Smooth muscle cell (in vitro differentiated cells): Measurements from ENCODE around the gene GLTP. TPM values are rescaled to one million over a fixed set of nuclear protein-coding genes. Genes with fewer than 3 reads are reported as not detected.

ENCODE experiments used
- DNase-seq: peaks from one replicate; lab custom pipeline; 2025; ENCODE audit not compliant: unreplicated experiment; lab: John Stamatoyannopoulos, UW
- H2AFZ ChIP-seq: fragments of 200-600 bp; sonication (generic); 2 replicates; pipeline ENCODE4 v1.6.0; 2016; ENCODE audit warnings: antibody characterized with exemption, low read depth, mild to moderate bottlenecking
- H3F3A ChIP-seq: fragments of 200-600 bp; sonication (generic); 2 replicates; pipeline ENCODE4 v1.6.0; 2017; ENCODE audit warnings: antibody characterized with exemption, low read depth
- H3K27ac ChIP-seq: fragments of 200-600 bp; sonication (generic); 2 replicates; pipeline ENCODE4 v1.5.1; 2016; ENCODE audit warnings: low read depth, mild to moderate bottlenecking
- H3K27me3 ChIP-seq: fragments of 200-600 bp; sonication (generic); 2 replicates; pipeline ENCODE4 v1.6.1; 2016; ENCODE audit warnings: low read depth, mild to moderate bottlenecking
- H3K36me3 ChIP-seq: fragments of 200-600 bp; sonication (generic); 2 replicates; pipeline ENCODE4 v1.5.1; 2016; ENCODE audit warnings: low read depth
- H3K4me1 ChIP-seq: fragments of 200-600 bp; sonication (generic); 2 replicates; pipeline ENCODE4 v1.5.1; 2016; ENCODE audit warnings: low read depth
- H3K4me2 ChIP-seq: fragments of 200-600 bp; sonication (generic); 2 replicates; pipeline ENCODE4 v1.6.0; 2016; ENCODE audit warnings: mild to moderate bottlenecking
- H3K4me3 ChIP-seq: fragments of 200-600 bp; sonication (generic); 2 replicates; pipeline ENCODE4 v1.5.1; 2016; ENCODE audit warnings: mild to moderate bottlenecking
- H3K79me2 ChIP-seq: fragments of 200-600 bp; sonication (generic); 2 replicates; pipeline ENCODE4 v1.6.0; 2016; ENCODE audit warnings: low read depth, mild to moderate bottlenecking
- H3K9ac ChIP-seq: fragments of 200-600 bp; sonication (generic); 2 replicates; pipeline ENCODE4 v1.6.0; 2016; ENCODE audit warnings: low read depth
- H3K9me3 ChIP-seq: fragments of 200-600 bp; sonication (generic); replicated peaks from 2 replicates; pipeline ENCODE4 v1.5.1; 2016; ENCODE audit warnings: low read depth
- H4K20me1 ChIP-seq: fragments of 200-600 bp; sonication (generic); 2 replicates; pipeline ENCODE4 v1.6.0; 2016; ENCODE audit warnings: low read depth
- WGBS: methylation state at CpG from one replicate; pipeline ENCODE4 v1.1.7; 2016; ENCODE audit warnings: low lambda C conversion rate; 5-methylcytosine and 5-hydroxymethylcytosine counted together
- polyA plus RNA-seq: library from polyadenylated mRNA; unstranded; fragments of >200 nt; fragmentation: Nextera tagmentation; extraction: Ambion mirVana; gene quantifications from 2 replicates; pipeline ENCODE4 v1.2.1, GENCODE V29; 2016
- total RNA-seq: library from RNA; depleted of rRNA; stranded (reverse); fragments of >200 nt; gene quantifications from 2 replicates; pipeline ENCODE4 v1.2.3, GENCODE V29; 2014
- TF ChIP-seq, protein P1 (sequence below): fragments of 200-600 bp; sonication (generic); IDR thresholded peaks from 2 replicates; pipeline ENCODE4 v1.5.1; 2017; ENCODE audit warnings: borderline replicate concordance, mild to moderate bottlenecking, antibody characterized with exemption; ENCODE audit not compliant: insufficient read depth, poor library complexity, severe bottlenecking

Gene GLTP
- total and polyA plus RNA-seq, 2 experiments from 2014 or later: 43.4 to 46.9 TPM

DNA sequence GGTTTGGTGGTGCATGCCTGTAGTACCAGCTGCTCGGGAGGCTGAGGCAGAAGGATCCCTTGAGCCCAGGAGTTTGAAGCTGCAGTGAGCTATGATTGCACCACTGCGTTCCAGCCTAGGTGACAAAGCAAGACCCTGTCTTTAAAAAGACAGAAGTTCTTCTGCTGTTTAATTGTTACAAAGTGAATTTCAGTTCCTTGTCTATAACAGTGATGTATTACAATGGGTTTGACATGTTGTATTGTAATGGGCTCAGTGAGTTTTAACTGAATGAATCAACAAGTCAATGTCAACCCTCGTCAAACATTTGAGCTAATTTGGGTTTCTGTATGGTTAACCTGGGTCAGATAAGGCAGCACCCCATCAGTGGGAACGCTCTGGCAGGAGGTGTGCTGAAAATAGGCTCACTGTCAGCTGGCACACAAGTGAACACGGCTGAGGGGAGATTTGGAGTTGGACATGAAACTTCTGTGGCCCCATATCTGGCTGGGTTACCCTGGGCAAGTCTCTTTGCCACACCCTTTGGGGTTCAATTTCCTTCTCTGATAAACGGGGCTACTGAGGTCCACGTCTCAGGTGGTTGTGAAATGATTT is 33.1 kb downstream of the GLTP start:
- Histone ChIP-seq H3K9ac (no peak overlapping the region), H2AFZ (no peak overlapping the region), H3K27me3 (no peaks in the 10 kb centered on the region), H3K27ac (no peak overlapping the region), H4K20me1 (no peaks in the 10 kb centered on the region), H3K9me3 (no peaks in the 10 kb centered on the region), H3K4me1 (no peaks in the 10 kb centered on the region), H3F3A (no peaks in the 10 kb centered on the region), H3K4me2 (no peak overlapping the region), H3K79me2 (no peaks in the 10 kb centered on the region), H3K4me3 (no peak overlapping the region), H3K36me3 (no peaks in the 10 kb centered on the region)
- TF ChIP-seq, protein P1, sequence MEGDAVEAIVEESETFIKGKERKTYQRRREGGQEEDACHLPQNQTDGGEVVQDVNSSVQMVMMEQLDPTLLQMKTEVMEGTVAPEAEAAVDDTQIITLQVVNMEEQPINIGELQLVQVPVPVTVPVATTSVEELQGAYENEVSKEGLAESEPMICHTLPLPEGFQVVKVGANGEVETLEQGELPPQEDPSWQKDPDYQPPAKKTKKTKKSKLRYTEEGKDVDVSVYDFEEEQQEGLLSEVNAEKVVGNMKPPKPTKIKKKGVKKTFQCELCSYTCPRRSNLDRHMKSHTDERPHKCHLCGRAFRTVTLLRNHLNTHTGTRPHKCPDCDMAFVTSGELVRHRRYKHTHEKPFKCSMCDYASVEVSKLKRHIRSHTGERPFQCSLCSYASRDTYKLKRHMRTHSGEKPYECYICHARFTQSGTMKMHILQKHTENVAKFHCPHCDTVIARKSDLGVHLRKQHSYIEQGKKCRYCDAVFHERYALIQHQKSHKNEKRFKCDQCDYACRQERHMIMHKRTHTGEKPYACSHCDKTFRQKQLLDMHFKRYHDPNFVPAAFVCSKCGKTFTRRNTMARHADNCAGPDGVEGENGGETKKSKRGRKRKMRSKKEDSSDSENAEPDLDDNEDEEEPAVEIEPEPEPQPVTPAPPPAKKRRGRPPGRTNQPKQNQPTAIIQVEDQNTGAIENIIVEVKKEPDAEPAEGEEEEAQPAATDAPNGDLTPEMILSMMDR: no peak
- DNase-seq: no peak
- 81% methylated on average over 7 of the region's 7 CpGs for WGBS

DNA sequence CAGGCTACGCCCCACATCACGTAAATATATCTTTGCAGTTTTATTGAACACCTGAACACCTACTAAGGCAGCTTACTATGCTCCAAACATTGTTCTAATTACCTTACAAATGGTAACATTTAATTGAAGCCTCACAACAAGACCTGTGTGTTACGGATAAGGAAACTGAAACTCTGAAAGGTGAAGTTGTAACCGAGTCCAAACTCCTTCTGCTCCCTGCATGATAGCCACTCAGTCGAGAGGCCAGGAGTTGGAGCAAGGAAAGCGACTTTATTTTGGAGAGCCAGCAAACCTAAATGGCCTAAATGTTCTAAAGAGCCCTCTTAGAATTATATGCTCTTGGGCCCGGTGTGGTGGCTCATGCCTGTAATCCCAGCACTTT is 34.5 kb downstream of the GLTP start:
- Histone ChIP-seq H3K4me3 (no peak overlapping the region), H2AFZ (peak overlapping the region; percentile 15), H3K4me2 (peak overlapping the region; percentile 78), H3K9ac (no peak overlapping the region), H4K20me1 (no peaks in the 10 kb centered on the region), H3K36me3 (no peaks in the 10 kb centered on the region), H3K9me3 (no peaks in the 10 kb centered on the region), H3K4me1 (no peaks in the 10 kb centered on the region), H3K27me3 (no peaks in the 10 kb centered on the region), H3F3A (no peaks in the 10 kb centered on the region), H3K27ac (no peak overlapping the region), H3K79me2 (no peaks in the 10 kb centered on the region)
- DNase-seq: no peak
- TF ChIP-seq, protein P1: no peak
- WGBS: 96% methylated on average over 7 of the region's 7 CpGs

DNA sequence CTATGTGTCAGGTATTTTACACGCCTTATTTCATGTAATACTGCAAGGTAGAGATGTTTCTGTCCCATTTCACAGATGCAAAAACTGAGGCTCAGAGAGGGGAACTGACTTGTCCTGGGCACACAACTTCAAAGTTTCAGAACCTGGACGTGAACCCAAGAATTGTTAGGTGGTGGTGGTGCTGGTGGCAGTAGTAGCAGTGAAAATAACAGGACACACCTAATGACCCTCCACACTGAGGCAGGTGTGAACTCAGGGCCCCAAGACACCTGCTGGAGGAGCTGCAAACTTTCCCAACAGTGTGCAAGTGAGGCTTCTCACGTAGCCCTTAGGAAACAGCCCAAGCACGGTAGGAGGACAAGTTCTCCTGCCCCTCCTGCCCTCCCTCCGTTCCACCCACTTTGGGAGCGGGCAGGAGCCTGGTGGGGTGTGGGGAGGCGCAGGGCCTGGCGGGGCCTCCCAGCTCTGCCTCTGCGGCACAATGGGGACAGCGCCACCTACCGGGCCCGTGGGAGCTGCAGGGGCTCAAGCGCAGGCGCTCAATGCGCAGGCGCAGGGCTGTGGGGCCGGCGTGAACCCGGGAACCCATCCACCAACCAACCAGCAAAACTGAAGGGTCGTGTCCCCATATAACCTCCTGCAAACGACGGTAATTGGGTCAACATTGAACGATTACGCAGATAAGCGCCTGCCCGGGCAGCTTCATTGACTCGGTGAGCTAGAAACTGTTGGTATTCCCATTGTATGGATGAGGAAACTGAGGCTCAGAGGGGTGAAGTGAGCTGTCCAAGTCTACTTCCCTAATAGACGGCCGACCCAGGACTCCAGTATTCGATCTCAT is 35.1 kb downstream of the GLTP start:
- Histone ChIP-seq H3K27ac (no peak overlapping the region), H3K4me1 (no peaks in the 10 kb centered on the region), H3K9ac (no peak overlapping the region), H3K9me3 (no peaks in the 10 kb centered on the region), H3K4me3 (peak overlapping the region; percentile 33), H3K4me2 (peak overlapping the region; percentile 78), H3F3A (no peaks in the 10 kb centered on the region), H2AFZ (peak overlapping the region; percentile 15), H3K27me3 (no peaks in the 10 kb centered on the region), H3K79me2 (no peaks in the 10 kb centered on the region), H4K20me1 (no peaks in the 10 kb centered on the region), H3K36me3 (no peaks in the 10 kb centered on the region)
- TF ChIP-seq, protein P1: peak; percentile 97
- 16% methylated on average over 27 of the region's 30 CpGs for WGBS
- peak; percentile 65 for DNase-seq
